PC-3 (cell line): ENCODE results near the gene CCSER2. TPM values are rescaled to one million over a fixed set of nuclear protein-coding genes. Genes with fewer than 3 reads are reported as not detected.

ENCODE experiments used
- ATAC-seq: fragments of 200-7000 bp; cut with Tn5 transposase; 2 replicates; pipeline ENCODE4 v1.9.1; 2020; ENCODE audit warnings: mild to moderate bottlenecking, moderate library complexity
- BruUV-seq: library from RNA; stranded (reverse); fragments of 400-500 nt; replicated peaks from 2 replicates; lab custom pipeline; 2021; lab: Mats Ljungman, UMichigan
- CTCF ChIA-PET: fragments of 300-600 bp; sonication (Branson Sonifier 250); formaldehyde crosslinking; loops from one replicate; lab custom pipeline; 2022; ENCODE audit warnings: antibody characterized with exemption; lab: Charles Lee
- POLR2A ChIA-PET: fragments of 300-600 bp; sonication (Branson Sonifier 250); formaldehyde crosslinking; loops from one replicate; lab custom pipeline; 2022; ENCODE audit warnings: antibody characterized with exemption; ENCODE audit not compliant: unreplicated experiment; lab: Charles Lee
- DNase-seq: peaks from one replicate; pipeline ENCODE4 v3.0.0-alpha.2; 2015
- H2AFZ ChIP-seq: fragments of 300-600 bp; sonication (generic); 2 replicates; pipeline ENCODE4 v1.6.0; 2016; ENCODE audit warnings: antibody characterized with exemption, low read length
- H3F3A ChIP-seq: fragments of 300-600 bp; sonication (generic); one replicate; pipeline ENCODE4 v1.6.0; 2017; ENCODE audit warnings: antibody characterized with exemption, low read length, control low read depth, mild to moderate bottlenecking; ENCODE audit not compliant: unreplicated experiment
- H3K27ac ChIP-seq: fragments of 300-600 bp; sonication (generic); 2 replicates; pipeline ENCODE4 v1.5.1; 2016; ENCODE audit warnings: mild to moderate bottlenecking, low read length
- H3K27me3 ChIP-seq: fragments of 300-600 bp; sonication (generic); 2 replicates; pipeline ENCODE4 v1.6.1; 2016; ENCODE audit warnings: low read length, mixed read lengths
- H3K36me3 ChIP-seq: fragments of 300-600 bp; sonication (generic); 2 replicates; pipeline ENCODE4 v1.6.1; 2016; ENCODE audit warnings: low read depth, mixed run types, low read length, mixed read lengths
- H3K4me1 ChIP-seq: fragments of 300-600 bp; sonication (generic); 2 replicates; pipeline ENCODE4 v1.5.1; 2016; ENCODE audit warnings: low read length; ENCODE audit not compliant: insufficient read depth
- H3K4me2 ChIP-seq: fragments of 300-600 bp; sonication (generic); 2 replicates; pipeline ENCODE4 v1.6.0; 2016; ENCODE audit warnings: low read length
- H3K4me3 ChIP-seq: fragments of 300-600 bp; sonication (generic); 2 replicates; pipeline ENCODE4 v1.5.1; 2016; ENCODE audit warnings: mild to moderate bottlenecking, low read length, mixed read lengths
- H3K79me2 ChIP-seq: fragments of 300-600 bp; sonication (generic); 2 replicates; pipeline ENCODE4 v1.6.1; 2017; ENCODE audit warnings: low read length, mixed read lengths
- H3K9ac ChIP-seq: fragments of 300-600 bp; sonication (generic); 2 replicates; pipeline ENCODE4 v1.6.0; 2016; ENCODE audit warnings: mild to moderate bottlenecking, low read length
- H3K9me2 ChIP-seq: fragments of 300-600 bp; sonication (generic); replicated peaks from 2 replicates; pipeline ENCODE4 v1.6.1; 2016; ENCODE audit warnings: mixed run types, low read length, mixed read lengths
- H3K9me3 ChIP-seq: fragments of 300-600 bp; sonication (generic); 2 replicates; pipeline ENCODE4 v1.6.1; 2016; ENCODE audit warnings: low read length, mixed read lengths
- H4K20me1 ChIP-seq: fragments of 300-600 bp; sonication (generic); 2 replicates; pipeline ENCODE4 v1.6.1; 2016; ENCODE audit warnings: low read length, mixed read lengths
- EZH2 ChIP-seq: fragments of 300-600 bp; sonication (generic); IDR thresholded peaks from one replicate; pipeline ENCODE4 v1.6.1; 2017; ENCODE audit warnings: antibody characterized with exemption, mild to moderate bottlenecking, low read length; ENCODE audit not compliant: unreplicated experiment
- EZH2phosphoT487 ChIP-seq: fragments of 300-600 bp; sonication (generic); IDR thresholded peaks from 2 replicates; pipeline ENCODE4 v1.6.1; 2018; ENCODE audit warnings: mild to moderate bottlenecking, antibody characterized with exemption, low read length, borderline replicate concordance
- intact Hi-C: fragments of 100-400 bp; cut with micrococcal nuclease; formaldehyde crosslinking; loops from 2 replicates; pipeline ENCODE4 v1.9.0; 2023
- total RNA-seq: library from RNA; depleted of rRNA; stranded (reverse); fragments of >200 nt; gene quantifications from 2 replicates; pipeline ENCODE4 v1.2.3, GENCODE V29; 2014
- TF ChIP-seq, protein P1 (sequence below): fragments of 300-600 bp; sonication (generic); conservative IDR thresholded peaks from 2 replicates; pipeline ENCODE4 v1.5.1; 2017; ENCODE audit warnings: antibody characterized with exemption, low read depth, mild to moderate bottlenecking, low read length

CCSER2 gene
- total RNA-seq, 1 experiment from 2014 or later, result 10.2 TPM

DNA sequence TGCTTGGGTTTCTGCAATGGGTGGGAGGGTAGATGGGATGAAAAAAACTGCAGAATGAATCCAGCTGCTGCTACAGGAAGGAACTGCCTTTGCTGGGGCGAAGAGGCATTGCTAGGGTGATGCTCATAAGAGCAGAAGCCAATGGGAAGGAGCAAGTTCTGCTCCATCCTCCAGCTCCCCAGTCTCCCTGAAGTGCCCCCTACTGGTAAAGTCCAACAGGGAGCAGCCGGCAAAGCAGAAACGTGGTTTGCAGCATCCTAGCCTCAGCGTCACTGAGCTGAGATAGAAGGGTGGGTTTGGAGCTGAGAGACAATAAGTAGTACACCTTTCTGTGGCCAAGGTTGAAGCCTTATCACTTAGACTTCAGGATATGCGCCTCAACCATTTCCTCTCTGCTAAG lies 220.5 kb downstream of the CCSER2 start:
- no TSS peak for BruUV-seq
- Histone ChIP-seq H3F3A (no peaks in the 10 kb centered on the region), H3K36me3 (no peaks in the 10 kb centered on the region), H3K27me3 (peaks cover 21% of the 10 kb centered on the region), H3K4me2 (no peak overlapping the region), H3K27ac (no peak overlapping the region), H3K9me2 (no peaks in the 10 kb centered on the region), H4K20me1 (no peaks in the 10 kb centered on the region), H3K9ac (no peak overlapping the region), H3K4me3 (no peak overlapping the region), H3K79me2 (no peaks in the 10 kb centered on the region), H3K4me1 (no peaks in the 10 kb centered on the region), H2AFZ (no peak overlapping the region), H3K9me3 (no peaks in the 10 kb centered on the region)
- ATAC-seq (no peak), DNase-seq (no peak)
- no peak for TF ChIP-seq EZH2
- TF ChIP-seq, protein P1, sequence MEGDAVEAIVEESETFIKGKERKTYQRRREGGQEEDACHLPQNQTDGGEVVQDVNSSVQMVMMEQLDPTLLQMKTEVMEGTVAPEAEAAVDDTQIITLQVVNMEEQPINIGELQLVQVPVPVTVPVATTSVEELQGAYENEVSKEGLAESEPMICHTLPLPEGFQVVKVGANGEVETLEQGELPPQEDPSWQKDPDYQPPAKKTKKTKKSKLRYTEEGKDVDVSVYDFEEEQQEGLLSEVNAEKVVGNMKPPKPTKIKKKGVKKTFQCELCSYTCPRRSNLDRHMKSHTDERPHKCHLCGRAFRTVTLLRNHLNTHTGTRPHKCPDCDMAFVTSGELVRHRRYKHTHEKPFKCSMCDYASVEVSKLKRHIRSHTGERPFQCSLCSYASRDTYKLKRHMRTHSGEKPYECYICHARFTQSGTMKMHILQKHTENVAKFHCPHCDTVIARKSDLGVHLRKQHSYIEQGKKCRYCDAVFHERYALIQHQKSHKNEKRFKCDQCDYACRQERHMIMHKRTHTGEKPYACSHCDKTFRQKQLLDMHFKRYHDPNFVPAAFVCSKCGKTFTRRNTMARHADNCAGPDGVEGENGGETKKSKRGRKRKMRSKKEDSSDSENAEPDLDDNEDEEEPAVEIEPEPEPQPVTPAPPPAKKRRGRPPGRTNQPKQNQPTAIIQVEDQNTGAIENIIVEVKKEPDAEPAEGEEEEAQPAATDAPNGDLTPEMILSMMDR, result peak; percentile 29; the same call in 1 of the 2 replicates
- POLR2A ChIA-PET, result no interaction called here
- CTCF ChIA-PET, result no interaction called here
- intact Hi-C loops, result loop anchor here (10.0 kb wide), 1 partner anchor 196 kb away; no protein-coding TSS in a partner anchor

DNA sequence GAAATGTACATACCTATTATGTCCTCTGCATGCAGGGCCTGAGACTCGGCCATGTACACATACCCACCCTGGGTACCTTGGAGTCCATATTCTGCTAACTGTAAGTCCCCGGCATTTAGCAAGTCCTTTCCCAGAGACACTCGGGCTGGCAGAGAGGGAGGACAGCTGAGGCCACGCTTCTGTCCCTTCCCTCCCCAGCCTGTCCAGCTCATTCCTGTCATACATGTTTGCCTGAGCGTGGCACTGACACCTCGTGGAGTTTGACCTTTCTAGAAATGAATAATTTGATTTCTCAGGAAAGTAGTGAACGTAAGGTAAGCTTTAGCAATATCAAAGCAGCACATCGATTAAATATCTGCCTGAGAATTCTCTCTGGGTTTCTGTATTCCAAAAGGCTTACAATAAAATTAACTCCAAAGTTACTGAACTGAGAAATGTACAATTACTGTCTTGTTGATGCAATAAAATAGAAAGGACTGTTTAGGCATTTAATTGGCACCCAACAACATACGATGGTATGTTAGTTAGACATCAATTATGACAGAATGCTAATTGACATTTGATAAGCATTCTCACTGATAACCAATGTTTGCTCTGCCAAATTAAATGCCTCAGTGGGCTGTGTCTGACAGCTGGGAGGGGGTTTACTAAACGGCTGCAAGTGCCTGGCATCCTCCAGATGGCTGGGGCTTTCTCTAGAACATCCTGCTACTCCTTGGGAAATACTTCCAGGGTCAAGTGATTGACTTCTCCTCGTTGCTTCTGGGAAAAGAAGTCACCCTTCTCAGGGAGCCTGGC lies 221.2 kb downstream of the CCSER2 start:
- Histone ChIP-seq H3K9ac (no peak overlapping the region), H4K20me1 (no peaks in the 10 kb centered on the region), H3K27me3 (peaks cover 21% of the 10 kb centered on the region), H3K4me2 (no peak overlapping the region), H2AFZ (no peak overlapping the region), H3K4me3 (no peak overlapping the region), H3K4me1 (no peaks in the 10 kb centered on the region), H3K79me2 (no peaks in the 10 kb centered on the region), H3K9me3 (no peaks in the 10 kb centered on the region), H3F3A (no peaks in the 10 kb centered on the region), H3K36me3 (no peaks in the 10 kb centered on the region), H3K9me2 (no peaks in the 10 kb centered on the region), H3K27ac (no peak overlapping the region)
- POLR2A ChIA-PET, result no interaction called here
- CTCF ChIA-PET, result no interaction called here
- intact Hi-C loops, result loop anchor here (10.0 kb wide), 1 partner anchor 195 kb away; no protein-coding TSS in a partner anchor
- DNase-seq (no peak), ATAC-seq (no peak)
- no TSS peak for BruUV-seq
- TF ChIP-seq EZH2phosphoT487, result no peak
- TF ChIP-seq, protein P1, result no peak
- no peak for TF ChIP-seq EZH2
